Measurements from ENCODE around the gene KLC1. TPM values are rescaled to one million over a fixed set of nuclear protein-coding genes. Genes with fewer than 3 reads are reported as not detected.

The KLC1 gene
- total and polyA plus RNA-seq, 2 of the 13 experiments (the other 11 are each of a cell fraction or from before 2014, with no cell fraction given): 53.2 to 63.5 TPM

DNA sequence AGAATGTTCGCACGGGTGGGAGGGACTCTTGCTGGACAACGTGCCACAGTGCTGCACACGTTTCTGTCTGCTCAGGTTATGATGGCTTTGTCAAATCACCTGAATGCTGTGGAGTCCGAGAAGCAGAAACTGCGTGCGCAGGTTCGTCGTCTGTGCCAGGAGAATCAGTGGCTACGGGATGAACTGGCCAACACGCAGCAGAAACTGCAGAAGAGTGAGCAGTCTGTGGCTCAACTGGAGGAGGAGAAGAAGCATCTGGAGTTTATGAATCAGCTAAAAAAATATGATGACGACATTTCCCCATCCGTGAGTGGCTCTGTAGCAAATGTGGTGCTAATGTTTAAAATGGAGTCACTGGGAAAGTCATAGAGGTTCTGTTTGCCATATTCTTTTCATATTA is 28.5 kb downstream of the KLC1 start (continued):
- TF ChIP-seq POGK (CRISPR knock-in tag; conservative IDR thresholded peaks at IDR 0.05) (no peak), ZNF281 (CRISPR knock-in tag; IDR thresholded peaks at IDR 0.05; ENCODE audit: borderline replicate concordance) (no peak)

DNA sequence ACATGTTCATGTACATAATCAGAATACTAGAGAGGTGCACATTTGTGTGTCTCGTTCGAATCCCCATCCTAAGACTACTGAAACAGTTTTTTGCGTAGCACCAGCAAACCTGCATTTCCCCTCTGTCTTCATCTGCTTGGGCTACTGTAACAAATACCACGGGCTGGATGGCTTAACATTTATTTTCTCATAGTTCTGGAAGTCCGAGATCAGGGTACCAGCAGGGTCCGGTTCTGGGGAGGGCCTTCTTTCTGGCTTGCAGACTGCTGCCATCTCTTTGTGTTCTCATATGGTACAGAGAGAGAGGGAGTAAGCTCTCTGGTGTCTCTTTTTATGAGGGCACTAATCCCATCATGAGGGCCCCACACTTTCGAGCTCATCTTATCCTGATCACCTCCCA is 30.6 kb downstream of the KLC1 start:
- Histone ChIP-seq H3K4me1 (ENCODE audit: insufficient read depth, low read length) (no peaks in the 10 kb centered on the region), H3K9me3 (ENCODE audit: low read length) (no peaks in the 10 kb centered on the region), H3K36me3 (replicated peaks in 1 of 2; ENCODE audit: control insufficient read depth in 1 of 2, insufficient read depth in 2 of 2, low read length in 2 of 2) (peaks cover 43 to 69% of the 10 kb centered on the region in 2 experiments), H3K27me3 (ENCODE audit: control insufficient read depth in 1 of 2, insufficient read depth in 2 of 2, low read length in 2 of 2) (no peaks in the 10 kb centered on the region), H3K4me3 (replicated peaks in 1 of 3; ENCODE audit: insufficient read depth in 1 of 3, low read depth in 2 of 3, low read length in 3 of 3) (no peak overlapping the region), H3K79me2 (ENCODE audit: insufficient read depth, low read length) (no peaks in the 10 kb centered on the region), H4K20me1 (ENCODE audit: insufficient read depth, low read length) (no peaks in the 10 kb centered on the region; the same call in 1 of the 2 replicates), H3K4me2 (ENCODE audit: low read depth, low read length) (no peak overlapping the region), H2AFZ (ENCODE audit: low read length) (no peak overlapping the region), H3K27ac (ENCODE audit: extremely low read length, insufficient read depth, low read length) (no peak overlapping the region), H3K9ac (ENCODE audit: insufficient read depth, low read depth, low read length) (no peak overlapping the region)
- FAIRE-seq: no peak
- ChIA-PET CTCF (ENCODE audit: low intra/inter-chr PET ratio, low total read pairs) (no interaction called here), POLR2A (no interaction called here)
- no peak for TF ChIP-seq JUN (CRISPR knock-in tag; IDR thresholded peaks at IDR 0.05)
- peak; percentile 47 for TF ChIP-seq RBM22 (optimal IDR thresholded peaks at IDR 0.05; ENCODE audit: low read length)
- BruUV-seq (replicated peaks): no TSS peak
- in situ Hi-C loops (cut with HindIII; ENCODE audit: extremely low pct_ligation_motif_present, low pct_unique_long_range_greater_than_20kb) (no loop called here), intact Hi-C loops (cut with micrococcal nuclease; ENCODE audit: unreplicated experiment) (no loop called here)
- WGBS (ENCODE audit: low lambda C conversion rate): 94% methylated on average over 7 of the region's 7 CpGs
- ATAC-seq: no peak
- no peak for DNase-seq (ENCODE audit: low spot score)

Data from HepG2 (cell line).